Neutrophil (primary cell): ENCODE data around the gene NPAS2.

Experiments
- H3K27ac ChIP-seq: fragments of 200-600 bp; sonication (generic); 2 replicates; pipeline ENCODE4 v1.5.1; 2016; ENCODE audit warnings: mild to moderate bottlenecking, moderate library complexity
- H3K27me3 ChIP-seq: fragments of 200-600 bp; sonication (generic); 2 replicates; pipeline ENCODE4 v1.6.0; 2016; ENCODE audit warnings: mild to moderate bottlenecking
- H3K36me3 ChIP-seq: fragments of 200-600 bp; sonication (generic); 2 replicates; pipeline ENCODE4 v1.5.1; 2017
- H3K4me1 ChIP-seq, 2 experiments: fragments of 200-600 bp in 1 of 2; sonication (generic) in 1 of 2; 1 replicate in 1 of 2; 2 replicates in 1 of 2; pipeline versions ENCODE4 v1.5.1 to v1.6.1; 2013 to 2016; ENCODE audit warnings: low read depth in 1 of 2, low read length in 1 of 2, mild to moderate bottlenecking in 1 of 2, moderate library complexity in 1 of 2; ENCODE audit not compliant: control insufficient read depth in 1 of 2, insufficient read depth in 1 of 2
- H3K4me3 ChIP-seq, 2 experiments: fragments of 200-600 bp in 1 of 2; sonication (generic) in 1 of 2; 1 replicate in 1 of 2; 2 replicates in 1 of 2; pipeline ENCODE4 v1.5.1; 2013 to 2016; ENCODE audit warnings: low read depth in 1 of 2, low read length in 1 of 2, mild to moderate bottlenecking in 1 of 2, moderate library complexity in 1 of 2
- H3K9me3 ChIP-seq: fragments of 200-600 bp; sonication (generic); 2 replicates; pipeline ENCODE4 v1.5.1; 2016
- CTCF ChIP-seq: fragments of 200-600 bp; sonication (generic); IDR thresholded peaks from 2 replicates; pipeline ENCODE4 v1.5.1; 2016; ENCODE audit warnings: antibody characterized with exemption

The NPAS2 gene

GRCh38 chr2:100959225-100959880 lies 139.4 kb downstream of the NPAS2 start:
- H3K4me1 ChIP-seq = no peaks in the 10 kb centered on the region
- no peak overlapping the region for H3K4me3 ChIP-seq
- no peak for TF ChIP-seq CTCF
- H3K36me3 ChIP-seq = no peaks in the 10 kb centered on the region
- no peaks in the 10 kb centered on the region for H3K9me3 ChIP-seq
- H3K27ac ChIP-seq = no peak overlapping the region
- H3K27me3 ChIP-seq = peaks cover 23% of the 10 kb centered on the region

- Histone ChIP-seq H3K27ac (no peak overlapping the region), H3K27me3 (peaks cover 23% of the 10 kb centered on the region), H3K4me3 (no peak overlapping the region), H3K36me3 (no peaks in the 10 kb centered on the region), H3K4me1 (no peaks in the 10 kb centered on the region), H3K9me3 (no peaks in the 10 kb centered on the region)
- TF ChIP-seq CTCF = no peak
Measured at GRCh38 chr2:100960688-100961087, 140.7 kb downstream of the NPAS2 start.

- H3K27me3 ChIP-seq = peaks cover 17% of the 10 kb centered on the region
- H3K4me3 ChIP-seq = no peak overlapping the region
- no peaks in the 10 kb centered on the region for H3K4me1 ChIP-seq
- TF ChIP-seq CTCF = no peak
- H3K36me3 ChIP-seq = no peaks in the 10 kb centered on the region
- no peak overlapping the region for H3K27ac ChIP-seq
- no peaks in the 10 kb centered on the region for H3K9me3 ChIP-seq
Measured at GRCh38 chr2:100962366-100963025, 142.6 kb downstream of the NPAS2 start.

- Histone ChIP-seq H3K4me1 (no peaks in the 10 kb centered on the region), H3K27ac (no peak overlapping the region), H3K36me3 (no peaks in the 10 kb centered on the region), H3K9me3 (no peaks in the 10 kb centered on the region), H3K27me3 (peaks cover 17% of the 10 kb centered on the region), H3K4me3 (no peak overlapping the region)
- no peak for TF ChIP-seq CTCF
Measured at GRCh38 chr2:100963026-100963375, 143.1 kb downstream of the NPAS2 start.

- Histone ChIP-seq H3K36me3 (no peaks in the 10 kb centered on the region), H3K27me3 (peaks cover 23% of the 10 kb centered on the region), H3K9me3 (no peaks in the 10 kb centered on the region), H3K27ac (no peak overlapping the region), H3K4me1 (no peaks in the 10 kb centered on the region), H3K4me3 (no peak overlapping the region)
- TF ChIP-seq CTCF = no peak
Measured at GRCh38 chr2:100964222-100964621, 144.3 kb downstream of the NPAS2 start.
